Testis (tissue), 3 donors: ENCODE data around the gene ALAD. TPM values are rescaled to one million over a fixed set of nuclear protein-coding genes. Genes with fewer than 3 reads are reported as not detected.

Experiments
- DNase-seq: peaks from one replicate; pipeline ENCODE4 v3.0.0-alpha.2; 2019
- H3K27ac ChIP-seq, 2 donors: fragments of 200-600 bp; sonication (generic); one replicate each; pipeline ENCODE4 v1.5.1; 2019
- H3K27me3 ChIP-seq: fragments of 200-600 bp; sonication (generic); one replicate; pipeline ENCODE4 v1.5.1; 2019
- H3K36me3 ChIP-seq: fragments of 200-600 bp; sonication (generic); one replicate; pipeline ENCODE4 v1.5.1; 2017; ENCODE audit warnings: low read depth; ENCODE audit errors: missing control alignments
- H3K4me1 ChIP-seq: fragments of 200-600 bp; sonication (generic); one replicate; pipeline ENCODE4 v1.5.1; 2019
- H3K4me3 ChIP-seq, 2 donors: fragments of 200-600 bp; sonication (generic); one replicate each; pipeline ENCODE4 v1.5.1; 2017 to 2019
- H3K9me3 ChIP-seq: fragments of 200-600 bp; sonication (generic); one replicate; pipeline ENCODE4 v1.5.1; 2017
- CTCF ChIP-seq, 3 experiments: fragments of 450-650 bp in 2 of 3; fragments of 200-600 bp in 1 of 3; sonication (generic) in 1 of 3; IDR thresholded peaks; one replicate each; pipeline ENCODE4 v1.5.1; 2016 to 2019; ENCODE audit warnings: antibody characterized with exemption in 3 of 3, mild to moderate bottlenecking in 2 of 3, moderate library complexity in 1 of 3
- POLR2A ChIP-seq: fragments of 450-650 bp; IDR thresholded peaks from one replicate; pipeline ENCODE4 v1.6.1; 2017; ENCODE audit warnings: antibody characterized with exemption, mild to moderate bottlenecking, moderate library complexity
- WGBS, 2 donors: methylation state at CpG; one replicate each; pipeline ENCODE4 v1.1.5; 2018; 5-methylcytosine and 5-hydroxymethylcytosine counted together
- intact Hi-C: fragments of 100-400 bp; cut with DNase I; formaldehyde crosslinking; loops from one replicate; pipeline ENCODE4 v1.15.1; 2023; ENCODE audit warnings: low total_unique reads
- polyA plus RNA-seq: library from polyadenylated mRNA; stranded (reverse); fragments of 350-450 nt; fragmentation: Illumina TruSeq; extraction: RNeasy Lipid Tissue Mini Kit (QIAGEN cat#74804); gene quantifications from one replicate; pipeline ENCODE4 v1.2.3, GENCODE V29; 2014; ENCODE audit warnings: low read depth, low replicate concordance; ENCODE audit not compliant: insufficient read depth
- total RNA-seq, 2 donors: library from RNA; depleted of rRNA; stranded (reverse); fragments of >200 nt; gene quantifications; one replicate each; pipeline ENCODE4 v1.2.3, GENCODE V29; 2016

The ALAD gene
- total and polyA plus RNA-seq, 3 donors from 2014 or later: 44.8 to 58.6 (median 52.8) TPM

- Histone ChIP-seq H3K4me1 (no peaks in the 10 kb centered on the region), H3K9me3 (no peaks in the 10 kb centered on the region), H3K4me3 (no peak overlapping the region), H3K27me3 (no peaks in the 10 kb centered on the region), H3K36me3 (no peaks in the 10 kb centered on the region), H3K27ac (no peak overlapping the region)
- intact Hi-C loops: no loop called here
- WGBS, 2 donors: 70 to 72% methylated on average over 4 of the region's 4 CpGs
- DNase-seq: no peak
- TF ChIP-seq CTCF (IDR thresholded peaks at IDR 0.05): no peak
- no peak for TF ChIP-seq POLR2A
Measured at GRCh38 chr9:113436728-113437515, 35.8 kb upstream of the ALAD start.

DNA sequence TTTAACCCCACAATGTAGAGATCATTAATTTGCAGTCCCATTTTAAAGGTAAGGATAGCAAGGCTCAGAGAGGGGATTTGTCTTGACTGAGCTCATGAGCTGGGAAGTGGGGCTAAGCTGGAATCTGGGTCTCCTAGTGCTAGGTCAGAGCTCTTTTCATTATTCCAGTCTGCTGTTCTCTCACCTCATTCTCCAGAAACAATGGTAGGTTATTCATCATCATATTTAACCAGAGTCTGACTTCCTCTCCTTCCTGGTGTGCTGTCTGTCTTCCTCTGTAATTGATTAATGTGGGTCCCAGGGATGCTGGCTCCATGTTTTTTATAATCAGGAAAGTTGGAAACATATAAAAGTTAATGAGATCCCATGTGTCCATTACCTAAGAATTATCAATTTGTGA, 30.1 kb upstream of the ALAD start:
- Histone ChIP-seq H3K9me3 (no peaks in the 10 kb centered on the region), H3K27ac (no peak overlapping the region), H3K4me1 (no peaks in the 10 kb centered on the region), H3K4me3 (no peak overlapping the region), H3K27me3 (no peaks in the 10 kb centered on the region), H3K36me3 (no peaks in the 10 kb centered on the region)
- no peak for TF ChIP-seq CTCF (IDR thresholded peaks at IDR 0.05)
- TF ChIP-seq POLR2A: no peak
- intact Hi-C loops: no loop called here
- no peak for DNase-seq

- no peaks in the 10 kb centered on the region for H3K9me3 ChIP-seq
- H3K4me3 ChIP-seq: no peak overlapping the region
- no peak for TF ChIP-seq POLR2A
- TF ChIP-seq CTCF (IDR thresholded peaks at IDR 0.05): no peak
- 86 to 91% methylated on average over 1 of the region's 1 CpG for WGBS, 2 donors
- intact Hi-C loops: no loop called here
- no peaks in the 10 kb centered on the region for H3K36me3 ChIP-seq
- DNase-seq: no peak
- H3K4me1 ChIP-seq: no peaks in the 10 kb centered on the region
- no peaks in the 10 kb centered on the region for H3K27me3 ChIP-seq
- H3K27ac ChIP-seq: peak overlapping the region in 1 of 2 donors; percentile 5
Measured at GRCh38 chr9:113428062-113428615, 27.1 kb upstream of the ALAD start.

DNA sequence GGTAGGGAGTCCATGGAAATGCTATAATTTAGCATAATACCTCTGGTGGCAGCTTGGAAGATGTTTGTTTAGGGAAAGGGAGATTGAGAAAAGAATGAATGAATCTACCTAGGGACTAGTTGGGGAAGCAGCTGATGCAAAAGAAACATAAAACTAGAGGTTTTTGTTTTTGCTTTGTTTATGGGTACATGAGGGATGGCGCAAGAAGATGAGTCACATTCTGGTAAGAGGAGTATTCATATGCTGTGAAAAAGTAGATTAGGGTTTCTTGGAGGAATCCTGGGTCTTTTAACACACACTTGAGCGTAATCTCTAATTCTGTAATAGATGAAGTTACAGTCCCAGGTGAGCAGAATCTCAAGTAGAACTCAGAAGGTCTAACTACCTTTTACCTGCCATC, 26.5 kb upstream of the ALAD start:
- intact Hi-C loops: no loop called here
- WGBS, 2 donors: 94 to 99% methylated on average over 2 of the region's 2 CpGs

More for the DNA sequence above, 26.5 kb upstream of the ALAD start:
- Histone ChIP-seq H3K27me3 (no peaks in the 10 kb centered on the region), H3K9me3 (no peaks in the 10 kb centered on the region), H3K27ac (no peak overlapping the region), H3K4me3 (no peak overlapping the region), H3K36me3 (no peaks in the 10 kb centered on the region), H3K4me1 (no peaks in the 10 kb centered on the region)
- no peak for DNase-seq
- TF ChIP-seq CTCF (IDR thresholded peaks at IDR 0.05) (no peak), POLR2A (no peak)
